ENCODE data around the gene CACNG8. TPM values are rescaled to one million over a fixed set of nuclear protein-coding genes. Genes with fewer than 3 reads are reported as not detected.

The CACNG8 gene
- polyA plus RNA-seq, 1 of the 3 experiments (the other 2 are of a cell fraction), result 1.3 TPM

DNA sequence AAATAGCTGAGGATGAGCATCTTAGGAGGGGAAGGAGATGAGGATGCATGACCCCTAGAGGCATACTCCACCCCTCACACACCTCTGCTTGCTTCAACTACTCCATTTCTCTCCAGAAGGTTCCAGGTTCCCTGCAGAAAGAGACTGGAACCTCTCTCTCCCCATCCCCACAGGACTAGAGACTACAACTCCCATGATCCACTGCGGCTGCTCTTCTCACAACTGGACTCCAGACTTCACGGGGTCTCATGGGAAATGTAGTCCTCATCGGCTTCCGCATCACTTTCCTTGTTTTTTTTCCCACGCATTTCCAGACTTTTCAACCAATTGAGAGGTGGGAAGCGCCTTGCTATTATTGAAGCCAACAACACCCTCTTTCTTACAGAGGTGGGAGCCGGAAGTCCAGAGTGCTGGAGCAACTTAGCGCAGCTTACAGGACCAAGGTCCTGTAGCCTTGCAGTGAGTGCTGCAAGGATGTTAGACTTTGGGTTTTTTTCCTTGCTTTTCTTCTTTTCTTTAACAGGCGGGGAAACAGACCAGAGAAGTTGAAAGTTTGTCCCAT lies 14.8 kb downstream of the CACNG8 start (continued):
- TF ChIP-seq, protein P1, sequence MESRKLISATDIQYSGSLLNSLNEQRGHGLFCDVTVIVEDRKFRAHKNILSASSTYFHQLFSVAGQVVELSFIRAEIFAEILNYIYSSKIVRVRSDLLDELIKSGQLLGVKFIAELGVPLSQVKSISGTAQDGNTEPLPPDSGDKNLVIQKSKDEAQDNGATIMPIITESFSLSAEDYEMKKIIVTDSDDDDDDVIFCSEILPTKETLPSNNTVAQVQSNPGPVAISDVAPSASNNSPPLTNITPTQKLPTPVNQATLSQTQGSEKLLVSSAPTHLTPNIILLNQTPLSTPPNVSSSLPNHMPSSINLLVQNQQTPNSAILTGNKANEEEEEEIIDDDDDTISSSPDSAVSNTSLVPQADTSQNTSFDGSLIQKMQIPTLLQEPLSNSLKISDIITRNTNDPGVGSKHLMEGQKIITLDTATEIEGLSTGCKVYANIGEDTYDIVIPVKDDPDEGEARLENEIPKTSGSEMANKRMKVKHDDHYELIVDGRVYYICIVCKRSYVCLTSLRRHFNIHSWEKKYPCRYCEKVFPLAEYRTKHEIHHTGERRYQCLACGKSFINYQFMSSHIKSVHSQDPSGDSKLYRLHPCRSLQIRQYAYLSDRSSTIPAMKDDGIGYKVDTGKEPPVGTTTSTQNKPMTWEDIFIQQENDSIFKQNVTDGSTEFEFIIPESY (IDR thresholded peaks at IDR 0.05; ENCODE audit: borderline replicate concordance, low read depth), result peak; percentile 78
- TF ChIP-seq FOXJ3 (CRISPR knock-in tag; IDR thresholded peaks at IDR 0.05) (no peak), TAF1 (IDR thresholded peaks at IDR 0.05; ENCODE audit: borderline replicate concordance, low read depth, low read length) (no peak), SIN3A (IDR thresholded peaks at IDR 0.05; ENCODE audit: borderline replicate concordance, low read depth, low read length) (no peak), ELF1 (IDR thresholded peaks at IDR 0.05) (peak; percentile 92)
- TF ChIP-seq, protein P2, sequence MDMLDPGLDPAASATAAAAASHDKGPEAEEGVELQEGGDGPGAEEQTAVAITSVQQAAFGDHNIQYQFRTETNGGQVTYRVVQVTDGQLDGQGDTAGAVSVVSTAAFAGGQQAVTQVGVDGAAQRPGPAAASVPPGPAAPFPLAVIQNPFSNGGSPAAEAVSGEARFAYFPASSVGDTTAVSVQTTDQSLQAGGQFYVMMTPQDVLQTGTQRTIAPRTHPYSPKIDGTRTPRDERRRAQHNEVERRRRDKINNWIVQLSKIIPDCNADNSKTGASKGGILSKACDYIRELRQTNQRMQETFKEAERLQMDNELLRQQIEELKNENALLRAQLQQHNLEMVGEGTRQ (IDR thresholded peaks at IDR 0.05; ENCODE audit: borderline replicate concordance, low read depth, low read length), result no peak

DNA sequence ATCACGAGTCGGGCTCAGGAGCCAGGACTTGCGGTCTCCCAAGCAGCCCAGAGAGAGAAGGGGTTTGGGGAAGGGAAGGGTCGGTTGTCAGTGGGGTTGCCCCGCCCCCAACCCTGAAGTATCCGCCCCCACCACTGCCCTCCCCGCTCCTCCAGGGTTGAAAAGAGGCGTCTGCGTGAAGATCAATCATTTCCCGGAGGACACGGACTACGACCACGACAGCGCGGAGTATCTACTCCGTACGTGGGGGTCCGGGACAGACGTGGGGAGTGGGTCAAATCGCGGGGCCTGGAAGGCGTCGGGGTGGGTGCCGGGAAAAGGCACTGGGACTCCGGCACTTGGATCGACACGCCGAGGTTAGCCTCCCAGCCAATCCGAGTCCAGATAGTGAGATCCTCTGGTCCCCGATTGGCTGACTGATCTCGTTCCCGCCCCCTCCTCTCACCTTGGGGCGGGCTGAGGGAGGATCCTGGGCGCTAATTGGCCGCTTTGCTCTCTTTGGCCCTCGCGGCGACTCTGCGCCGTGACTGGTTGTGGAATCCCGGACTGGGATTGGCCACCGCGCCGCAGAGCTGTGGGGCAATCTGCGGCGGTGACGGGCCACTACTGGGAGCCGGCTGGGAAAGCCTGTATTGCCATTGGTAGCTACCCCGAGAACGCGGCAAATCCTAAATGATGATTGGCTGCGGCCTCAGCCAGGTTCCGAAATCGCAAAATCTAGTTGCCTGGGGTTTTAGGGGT lies 15.4 kb downstream of the CACNG8 start:
- no peaks in the 10 kb centered on the region for H4K20me1 ChIP-seq (ENCODE audit: insufficient read depth)
- WGBS (ENCODE audit: low lambda C conversion rate), result under 1% methylated on average over 19 of the region's 54 CpGs
- ChIA-PET POLR2A (no interaction called here), CTCF (no interaction called here)
- no peaks in the 10 kb centered on the region for H3K36me3 ChIP-seq (replicated peaks in 1 of 2; ENCODE audit: control insufficient read depth in 1 of 2, insufficient read depth in 2 of 2, low read length in 1 of 2)
- H3K9me2 ChIP-seq, result no peaks in the 10 kb centered on the region
- peak overlapping the region; percentile 84; the same call in 1 of the 2 replicates for H2AFZ ChIP-seq (ENCODE audit: low read depth)
- peaks cover 7 to 23% of the 10 kb centered on the region in 2 experiments; a peak in 3 of 4 replicates for H3K4me1 ChIP-seq (ENCODE audit: control insufficient read depth in 1 of 2, insufficient read depth in 2 of 2, low read depth in 1 of 2, low read length in 1 of 2)
- H3K79me2 ChIP-seq (ENCODE audit: insufficient read depth), result peaks cover 11% of the 10 kb centered on the region
- peak overlapping the region; percentile 49 to 60 for H3K4me3 ChIP-seq (ENCODE audit: low read depth in 2 of 2, low read length in 1 of 2)
- peak overlapping the region; percentile 81 to 90 for H3K27ac ChIP-seq (ENCODE audit: low read depth in 2 of 2, low read length in 1 of 2)
- no peaks in the 10 kb centered on the region for H3K27me3 ChIP-seq (ENCODE audit: insufficient read depth)
- peaks cover 32% of the 10 kb centered on the region for H3F3A ChIP-seq (replicated peaks; ENCODE audit: insufficient read depth)
- H3K4me2 ChIP-seq, result peak overlapping the region; percentile 78
- no peaks in the 10 kb centered on the region for H3K9me3 ChIP-seq
- H3K9ac ChIP-seq, result peak overlapping the region; percentile 33; the same call in 1 of the 2 replicates
- DNase-seq, result peak; percentile 93
- TF ChIP-seq RFX5 (IDR thresholded peaks at IDR 0.05; ENCODE audit: low read length) (peak; percentile 91), MEF2A (IDR thresholded peaks at IDR 0.05; ENCODE audit: borderline replicate concordance, low read depth) (no peak), TCF12 (IDR thresholded peaks at IDR 0.05) (no peak; the same call in 1 of the 2 replicates), NFIC (IDR thresholded peaks at IDR 0.05; ENCODE audit: borderline replicate concordance) (no peak), EZH2phosphoT487 (IDR thresholded peaks at IDR 0.05; ENCODE audit: borderline replicate concordance, low read depth) (no peak), RCOR1 (IDR thresholded peaks at IDR 0.05; ENCODE audit: low read length) (no peak), RAD21 (IDR thresholded peaks at IDR 0.05; ENCODE audit: low read length) (no peak), FOXJ3 (CRISPR knock-in tag; IDR thresholded peaks at IDR 0.05) (0 out of 2 replicates have a peak, but pooled peaks have one; percentile 43), CHD2 (IDR thresholded peaks at IDR 0.05; ENCODE audit: low read length, partially characterized antibody) (peak; percentile 90), ELF1 (IDR thresholded peaks at IDR 0.05) (peak; percentile 32; the same call in 1 of the 2 replicates), FOXM1 (IDR thresholded peaks at IDR 0.05; ENCODE audit: low read depth) (no peak), MXI1 (IDR thresholded peaks at IDR 0.05; ENCODE audit: low read depth, low read length) (peak; percentile 44; the same call in 1 of the 2 replicates), NRF1 (IDR thresholded peaks at IDR 0.05; ENCODE audit: low read depth, low read length) (0 out of 2 replicates have a peak, but pooled peaks have one; percentile 26), EP300 (IDR thresholded peaks at IDR 0.05; ENCODE audit: borderline replicate concordance in 1 of 2, low read depth in 1 of 2, low read length in 1 of 2) (peak in 1 of 2 experiments; percentile 56; a peak in 2 of 4 replicates), JUND (IDR thresholded peaks at IDR 0.05) (no peak; the same call in 1 of the 2 replicates), SIN3A (IDR thresholded peaks at IDR 0.05; ENCODE audit: borderline replicate concordance, low read depth, low read length) (no peak)
- TF ChIP-seq, protein P3, sequence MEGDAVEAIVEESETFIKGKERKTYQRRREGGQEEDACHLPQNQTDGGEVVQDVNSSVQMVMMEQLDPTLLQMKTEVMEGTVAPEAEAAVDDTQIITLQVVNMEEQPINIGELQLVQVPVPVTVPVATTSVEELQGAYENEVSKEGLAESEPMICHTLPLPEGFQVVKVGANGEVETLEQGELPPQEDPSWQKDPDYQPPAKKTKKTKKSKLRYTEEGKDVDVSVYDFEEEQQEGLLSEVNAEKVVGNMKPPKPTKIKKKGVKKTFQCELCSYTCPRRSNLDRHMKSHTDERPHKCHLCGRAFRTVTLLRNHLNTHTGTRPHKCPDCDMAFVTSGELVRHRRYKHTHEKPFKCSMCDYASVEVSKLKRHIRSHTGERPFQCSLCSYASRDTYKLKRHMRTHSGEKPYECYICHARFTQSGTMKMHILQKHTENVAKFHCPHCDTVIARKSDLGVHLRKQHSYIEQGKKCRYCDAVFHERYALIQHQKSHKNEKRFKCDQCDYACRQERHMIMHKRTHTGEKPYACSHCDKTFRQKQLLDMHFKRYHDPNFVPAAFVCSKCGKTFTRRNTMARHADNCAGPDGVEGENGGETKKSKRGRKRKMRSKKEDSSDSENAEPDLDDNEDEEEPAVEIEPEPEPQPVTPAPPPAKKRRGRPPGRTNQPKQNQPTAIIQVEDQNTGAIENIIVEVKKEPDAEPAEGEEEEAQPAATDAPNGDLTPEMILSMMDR (IDR thresholded peaks at IDR 0.05), result no peak
- TF ChIP-seq, protein P4, sequence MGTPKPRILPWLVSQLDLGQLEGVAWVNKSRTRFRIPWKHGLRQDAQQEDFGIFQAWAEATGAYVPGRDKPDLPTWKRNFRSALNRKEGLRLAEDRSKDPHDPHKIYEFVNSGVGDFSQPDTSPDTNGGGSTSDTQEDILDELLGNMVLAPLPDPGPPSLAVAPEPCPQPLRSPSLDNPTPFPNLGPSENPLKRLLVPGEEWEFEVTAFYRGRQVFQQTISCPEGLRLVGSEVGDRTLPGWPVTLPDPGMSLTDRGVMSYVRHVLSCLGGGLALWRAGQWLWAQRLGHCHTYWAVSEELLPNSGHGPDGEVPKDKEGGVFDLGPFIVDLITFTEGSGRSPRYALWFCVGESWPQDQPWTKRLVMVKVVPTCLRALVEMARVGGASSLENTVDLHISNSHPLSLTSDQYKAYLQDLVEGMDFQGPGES (IDR thresholded peaks at IDR 0.05; ENCODE audit: low read depth, low read length), result peak; percentile 68
- TF ChIP-seq, protein P5, sequence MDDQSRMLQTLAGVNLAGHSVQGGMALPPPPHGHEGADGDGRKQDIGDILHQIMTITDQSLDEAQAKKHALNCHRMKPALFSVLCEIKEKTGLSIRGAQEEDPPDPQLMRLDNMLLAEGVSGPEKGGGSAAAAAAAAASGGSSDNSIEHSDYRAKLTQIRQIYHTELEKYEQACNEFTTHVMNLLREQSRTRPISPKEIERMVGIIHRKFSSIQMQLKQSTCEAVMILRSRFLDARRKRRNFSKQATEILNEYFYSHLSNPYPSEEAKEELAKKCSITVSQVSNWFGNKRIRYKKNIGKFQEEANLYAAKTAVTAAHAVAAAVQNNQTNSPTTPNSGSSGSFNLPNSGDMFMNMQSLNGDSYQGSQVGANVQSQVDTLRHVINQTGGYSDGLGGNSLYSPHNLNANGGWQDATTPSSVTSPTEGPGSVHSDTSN (IDR thresholded peaks at IDR 0.05), result peak; percentile 96
- TF ChIP-seq, protein P6, sequence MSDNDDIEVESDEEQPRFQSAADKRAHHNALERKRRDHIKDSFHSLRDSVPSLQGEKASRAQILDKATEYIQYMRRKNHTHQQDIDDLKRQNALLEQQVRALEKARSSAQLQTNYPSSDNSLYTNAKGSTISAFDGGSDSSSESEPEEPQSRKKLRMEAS (IDR thresholded peaks at IDR 0.05; ENCODE audit: low read depth), result peak; percentile 73

Data from SK-N-SH (cell line).